Measurements from ENCODE around the gene RIMKLA.

Gene RIMKLA

DNA sequence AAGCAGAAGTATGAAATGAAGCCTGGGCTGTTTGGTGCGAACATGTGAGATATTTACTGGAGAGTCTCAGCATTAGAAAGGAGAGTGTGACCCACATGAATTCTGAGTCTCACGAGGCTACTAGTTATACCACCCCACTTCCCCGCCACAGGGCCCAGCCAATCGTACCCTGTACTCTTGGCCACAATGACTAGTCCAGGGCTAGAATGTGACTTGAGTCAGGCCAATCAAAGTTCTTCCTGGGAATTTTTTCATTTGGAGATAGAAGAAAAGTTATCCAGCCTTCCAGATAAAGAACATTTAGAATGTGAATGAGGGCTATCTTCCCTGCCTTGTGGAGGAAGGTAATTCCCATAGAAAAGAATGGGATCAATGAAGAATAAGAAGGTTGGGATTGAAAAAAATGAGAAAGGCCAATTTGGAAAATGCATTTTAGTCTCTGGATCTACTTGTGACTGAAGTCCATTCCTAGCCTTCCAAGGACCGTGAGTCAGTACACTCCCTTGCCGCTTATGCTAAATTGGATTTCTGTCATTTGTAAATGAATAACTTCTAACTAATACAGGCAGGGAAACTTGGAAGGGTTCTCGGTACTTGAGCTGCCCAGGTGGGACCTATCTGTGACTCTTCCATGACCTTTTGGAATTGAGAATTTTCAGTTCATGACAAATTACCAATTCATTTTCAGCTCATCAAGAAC, 12.3 kb upstream of the RIMKLA start:
- TF ChIP-seq, protein P1, sequence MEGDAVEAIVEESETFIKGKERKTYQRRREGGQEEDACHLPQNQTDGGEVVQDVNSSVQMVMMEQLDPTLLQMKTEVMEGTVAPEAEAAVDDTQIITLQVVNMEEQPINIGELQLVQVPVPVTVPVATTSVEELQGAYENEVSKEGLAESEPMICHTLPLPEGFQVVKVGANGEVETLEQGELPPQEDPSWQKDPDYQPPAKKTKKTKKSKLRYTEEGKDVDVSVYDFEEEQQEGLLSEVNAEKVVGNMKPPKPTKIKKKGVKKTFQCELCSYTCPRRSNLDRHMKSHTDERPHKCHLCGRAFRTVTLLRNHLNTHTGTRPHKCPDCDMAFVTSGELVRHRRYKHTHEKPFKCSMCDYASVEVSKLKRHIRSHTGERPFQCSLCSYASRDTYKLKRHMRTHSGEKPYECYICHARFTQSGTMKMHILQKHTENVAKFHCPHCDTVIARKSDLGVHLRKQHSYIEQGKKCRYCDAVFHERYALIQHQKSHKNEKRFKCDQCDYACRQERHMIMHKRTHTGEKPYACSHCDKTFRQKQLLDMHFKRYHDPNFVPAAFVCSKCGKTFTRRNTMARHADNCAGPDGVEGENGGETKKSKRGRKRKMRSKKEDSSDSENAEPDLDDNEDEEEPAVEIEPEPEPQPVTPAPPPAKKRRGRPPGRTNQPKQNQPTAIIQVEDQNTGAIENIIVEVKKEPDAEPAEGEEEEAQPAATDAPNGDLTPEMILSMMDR (conservative IDR thresholded peaks at IDR 0.05; ENCODE audit: control insufficient read depth, insufficient read depth, low read depth, low read length) = no peak
- DNase-seq (ENCODE audit: low read depth) = no peak
- no peak overlapping the region for H3K4me3 ChIP-seq (ENCODE audit: control insufficient read depth, low read depth, low read length)

DNA sequence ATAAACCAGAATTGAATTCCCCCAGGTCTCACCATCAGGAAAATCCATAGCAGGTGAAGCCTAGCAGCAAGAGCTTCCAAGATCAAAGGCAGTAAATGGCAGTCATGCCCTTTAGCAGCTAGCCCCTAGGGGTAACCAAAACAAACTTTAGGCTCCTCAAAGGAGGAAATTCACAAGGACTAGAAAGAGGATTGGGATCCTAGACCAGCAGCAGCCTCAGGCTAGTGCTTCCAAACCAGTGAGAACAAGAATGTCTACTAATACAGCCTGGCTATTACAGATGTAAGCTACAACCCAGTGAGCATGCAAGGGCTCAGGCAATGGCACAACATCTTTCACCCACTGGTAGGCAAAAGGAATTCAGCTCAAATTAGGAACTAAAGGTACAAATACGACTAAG, 11.1 kb upstream of the RIMKLA start:
- DNase-seq (ENCODE audit: low read depth) = no peak
- no peak overlapping the region for H3K4me3 ChIP-seq (ENCODE audit: control insufficient read depth, low read depth, low read length)
- TF ChIP-seq, protein P1 (conservative IDR thresholded peaks at IDR 0.05; ENCODE audit: control insufficient read depth, insufficient read depth, low read depth, low read length) = no peak

DNA sequence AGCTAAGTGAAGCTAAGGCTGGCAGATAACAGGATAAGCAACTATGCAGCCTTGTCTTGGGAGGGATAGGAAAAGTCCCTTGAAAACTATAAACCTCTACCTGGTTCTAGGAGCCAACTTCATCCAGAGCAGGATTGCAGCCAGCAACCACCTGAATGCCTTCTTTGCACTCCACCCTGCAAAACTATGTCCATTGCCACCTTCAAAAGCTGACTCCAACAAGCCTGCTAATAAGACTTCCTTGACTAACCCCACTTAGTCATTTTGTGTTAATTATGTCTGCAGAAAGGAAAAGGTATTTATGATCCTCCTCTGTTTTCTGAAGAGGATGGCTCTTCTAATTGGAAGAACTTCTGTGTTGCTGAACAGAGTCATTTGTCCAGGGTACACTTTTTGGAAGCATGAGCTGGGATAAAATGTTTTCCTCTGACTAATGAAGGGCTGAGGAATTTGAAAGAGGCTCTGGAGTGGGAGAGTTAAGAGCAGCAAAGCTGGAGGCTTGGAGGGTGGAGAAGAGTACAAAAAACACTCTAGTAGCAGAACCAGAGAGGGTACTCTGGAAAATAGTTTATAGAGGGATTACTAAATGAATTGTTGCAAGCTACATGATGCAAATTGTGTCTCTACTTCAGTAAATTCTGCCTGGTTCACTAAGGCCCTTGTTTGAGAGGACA, 9.6 kb upstream of the RIMKLA start:
- TF ChIP-seq, protein P1 (conservative IDR thresholded peaks at IDR 0.05; ENCODE audit: control insufficient read depth, insufficient read depth, low read depth, low read length) = no peak
- H3K4me3 ChIP-seq (ENCODE audit: control insufficient read depth, low read depth, low read length) = no peak overlapping the region
- no peak for DNase-seq (ENCODE audit: low read depth)

DNA sequence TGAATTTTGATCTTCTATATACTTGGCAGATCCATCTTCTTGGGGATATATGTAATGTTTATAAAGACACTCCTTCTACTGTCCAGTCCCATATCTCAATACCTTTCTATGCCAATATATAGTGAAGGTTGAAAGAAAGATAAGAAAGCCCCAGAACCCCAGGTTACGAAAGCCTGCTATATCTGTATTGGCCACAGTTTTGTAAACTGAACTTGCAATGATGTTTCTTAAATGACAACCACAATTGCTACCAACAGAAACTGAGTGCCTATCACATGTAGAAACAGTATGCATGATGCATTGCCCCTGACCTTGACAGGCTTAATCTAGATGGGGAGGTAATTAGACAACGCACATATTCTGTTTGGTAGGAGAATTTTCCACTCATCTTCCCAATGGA, 7.8 kb upstream of the RIMKLA start:
- TF ChIP-seq, protein P1 (conservative IDR thresholded peaks at IDR 0.05; ENCODE audit: control insufficient read depth, insufficient read depth, low read depth, low read length) = no peak
- H3K4me3 ChIP-seq (ENCODE audit: control insufficient read depth, low read depth, low read length) = no peak overlapping the region
- DNase-seq (ENCODE audit: low read depth) = no peak

DNA sequence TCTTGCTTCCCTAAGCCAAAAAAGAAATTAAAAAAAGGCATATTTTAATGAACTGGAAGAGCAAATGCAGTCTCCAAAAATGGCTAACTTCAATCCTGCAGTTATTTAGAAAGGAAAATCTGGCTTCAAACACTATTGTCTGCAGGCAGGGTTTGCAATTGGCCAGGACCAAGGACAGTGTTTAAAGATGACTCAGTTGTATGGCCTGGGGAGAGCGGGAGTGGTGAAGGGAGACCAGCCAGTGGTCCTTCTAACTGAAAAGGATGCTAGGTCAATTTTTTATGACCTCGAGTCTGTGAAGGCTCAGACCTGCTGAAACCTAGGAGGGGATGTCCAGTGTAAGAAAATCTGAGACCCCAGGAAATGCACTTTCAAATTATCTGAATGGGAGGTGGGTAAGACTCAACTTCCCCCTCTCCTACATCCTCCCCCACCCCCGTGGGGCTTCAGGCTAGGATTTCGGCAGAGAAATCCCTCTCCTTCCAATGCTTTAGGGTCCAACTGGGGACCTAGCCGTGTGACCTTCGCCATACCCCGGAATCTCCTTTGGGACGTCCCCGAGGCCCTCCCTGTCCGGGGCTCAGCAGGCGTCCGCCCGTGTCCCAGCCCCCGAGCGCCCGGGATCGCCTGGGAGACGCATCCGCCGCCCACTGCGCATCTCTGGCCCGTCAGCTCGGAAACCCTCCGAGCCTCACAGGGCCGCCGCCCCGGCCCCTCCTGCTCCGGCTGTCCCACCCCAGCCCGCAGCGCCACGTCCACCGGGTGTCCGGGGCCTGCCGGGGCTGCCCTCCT, 602 bp upstream of the RIMKLA start:
- no peak overlapping the region for H3K4me3 ChIP-seq (ENCODE audit: control insufficient read depth, low read depth, low read length)
- TF ChIP-seq, protein P1 (conservative IDR thresholded peaks at IDR 0.05; ENCODE audit: control insufficient read depth, insufficient read depth, low read depth, low read length) = no peak
- DNase-seq (ENCODE audit: low read depth) = peak; percentile 32

DNA sequence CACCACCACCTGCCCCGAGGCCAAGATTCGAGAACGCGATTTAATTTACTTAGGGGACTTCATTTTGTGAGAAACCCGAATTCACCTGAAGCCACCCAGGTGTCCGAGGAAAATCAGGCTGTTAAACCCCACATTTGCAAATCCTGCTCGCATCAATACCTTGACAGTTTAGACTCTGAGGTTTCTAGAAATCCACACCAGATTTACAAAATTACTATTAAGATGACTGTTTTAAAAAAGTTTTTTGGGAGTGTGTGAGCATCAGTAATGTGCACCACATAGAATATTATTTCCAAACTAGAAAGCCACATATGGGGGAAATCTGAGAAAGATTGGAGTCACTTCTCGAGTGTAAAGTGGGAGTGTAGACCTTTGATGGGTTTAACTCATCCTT, 685 bp downstream of the RIMKLA start:
- no peak for DNase-seq (ENCODE audit: low read depth)
- H3K4me3 ChIP-seq (ENCODE audit: control insufficient read depth, low read depth, low read length) = no peak overlapping the region
- TF ChIP-seq, protein P1 (conservative IDR thresholded peaks at IDR 0.05; ENCODE audit: control insufficient read depth, insufficient read depth, low read depth, low read length) = no peak
